RWPE2 (cell line): ENCODE data around the gene DDX54.
A peak's percentile ranks its signal among the peaks of the same experiment; 100 is the strongest.

Experiments
- ATAC-seq: fragments of 200-7000 bp; cut with Tn5 transposase; 3 replicates; pipeline ENCODE4 v1.9.1; 2021; ENCODE audit warnings: low read depth
- DNase-seq: peaks from one replicate; pipeline ENCODE4 v3.0.0-alpha.2; 2020; ENCODE audit warnings: low spot score
- H3K27ac ChIP-seq: fragments of 450-650 bp; 2 replicates; pipeline ENCODE4 v1.5.1; 2017; ENCODE audit warnings: mild to moderate bottlenecking; ENCODE audit not compliant: poor library complexity, severe bottlenecking
- H3K27me3 ChIP-seq: fragments of 250-450 bp; sonication (Bioruptor Pico); 2 replicates; pipeline ENCODE4 v1.5.1; 2021; ENCODE audit warnings: mild to moderate bottlenecking, moderate library complexity; ENCODE audit not compliant: insufficient read depth, poor library complexity, severe bottlenecking
- H3K36me3 ChIP-seq: fragments of 250-450 bp; sonication (Bioruptor Pico); 2 replicates; pipeline ENCODE4 v1.5.1; 2020; ENCODE audit warnings: low read depth, mild to moderate bottlenecking, moderate library complexity
- H3K4me1 ChIP-seq: fragments of 250-450 bp; sonication (Bioruptor Pico); 2 replicates; pipeline ENCODE4 v1.5.1; 2021; ENCODE audit warnings: mild to moderate bottlenecking, moderate library complexity; ENCODE audit not compliant: insufficient read depth, poor library complexity, severe bottlenecking
- H3K4me3 ChIP-seq: fragments of 250-450 bp; sonication (Bioruptor Pico); 2 replicates; pipeline ENCODE4 v1.5.1; 2021; ENCODE audit warnings: mild to moderate bottlenecking, moderate library complexity; ENCODE audit not compliant: severe bottlenecking
- H3K9me3 ChIP-seq: fragments of 250-450 bp; sonication (Bioruptor Pico); 2 replicates; pipeline ENCODE4 v1.5.1; 2021; ENCODE audit warnings: mild to moderate bottlenecking, moderate library complexity; ENCODE audit not compliant: severe bottlenecking
- CTCF ChIP-seq: fragments of 450-650 bp; IDR thresholded peaks from one replicate; pipeline ENCODE4 v1.5.1; 2017; ENCODE audit warnings: mild to moderate bottlenecking, moderate library complexity; ENCODE audit not compliant: poor library complexity, severe bottlenecking

DDX54 gene

GRCh38 chr12:113134071-113134470, 51.2 kb downstream of the DDX54 start:
- TF ChIP-seq CTCF: no peak
- no peaks in the 10 kb centered on the region for H3K4me1 ChIP-seq
- no peak overlapping the region for H3K27ac ChIP-seq
- no peak overlapping the region for H3K4me3 ChIP-seq
- peaks cover 4% of the 10 kb centered on the region for H3K27me3 ChIP-seq
- H3K36me3 ChIP-seq: no peaks in the 10 kb centered on the region
- DNase-seq: no peak
- H3K9me3 ChIP-seq: no peaks in the 10 kb centered on the region
- no peak for ATAC-seq

- H3K4me1 ChIP-seq: no peaks in the 10 kb centered on the region
- no peak for DNase-seq
- no peak overlapping the region for H3K27ac ChIP-seq
- ATAC-seq: no peak
- H3K9me3 ChIP-seq: no peaks in the 10 kb centered on the region
- H3K27me3 ChIP-seq: peaks cover 4% of the 10 kb centered on the region
- H3K36me3 ChIP-seq: no peaks in the 10 kb centered on the region
- TF ChIP-seq CTCF: no peak
- no peak overlapping the region for H3K4me3 ChIP-seq
Observed at GRCh38 chr12:113133666-113134065, 51.6 kb downstream of the DDX54 start.

GRCh38 chr12:113133036-113133435, 52.2 kb downstream of the DDX54 start:
- H3K4me3 ChIP-seq: no peak overlapping the region
- TF ChIP-seq CTCF: no peak
- DNase-seq (no peak), ATAC-seq (no peak)
- H3K27ac ChIP-seq: no peak overlapping the region
- peaks cover 4% of the 10 kb centered on the region for H3K27me3 ChIP-seq
- no peaks in the 10 kb centered on the region for H3K4me1 ChIP-seq
- no peaks in the 10 kb centered on the region for H3K36me3 ChIP-seq
- H3K9me3 ChIP-seq: no peaks in the 10 kb centered on the region

- no peaks in the 10 kb centered on the region for H3K9me3 ChIP-seq
- ATAC-seq (no peak), DNase-seq (no peak)
- H3K36me3 ChIP-seq: no peaks in the 10 kb centered on the region
- no peaks in the 10 kb centered on the region for H3K4me1 ChIP-seq
- TF ChIP-seq CTCF: no peak
- H3K27ac ChIP-seq: no peak overlapping the region
- peaks cover 4% of the 10 kb centered on the region for H3K27me3 ChIP-seq
- no peak overlapping the region for H3K4me3 ChIP-seq
Observed at GRCh38 chr12:113131556-113131955, 53.7 kb downstream of the DDX54 start.

- DNase-seq (no peak), ATAC-seq (peak; percentile 44; the same call in 1 of the 3 replicates)
- Histone ChIP-seq H3K36me3 (no peaks in the 10 kb centered on the region), H3K9me3 (no peaks in the 10 kb centered on the region), H3K4me1 (no peaks in the 10 kb centered on the region), H3K27ac (no peak overlapping the region), H3K27me3 (peaks cover 4% of the 10 kb centered on the region), H3K4me3 (no peak overlapping the region)
- TF ChIP-seq CTCF: no peak
Observed at GRCh38 chr12:113130457-113131135, 54.7 kb downstream of the DDX54 start.
